ACC112 (cell line): ENCODE results near the gene GRM8.

Source experiments
- H2AFZ ChIP-seq: fragments of 200-600 bp; sonication (generic); one replicate; pipeline ENCODE4 v1.6.0; 2017; ENCODE audit warnings: antibody characterized with exemption, low read length; ENCODE audit not compliant: unreplicated experiment
- H3K27ac ChIP-seq: fragments of 200-600 bp; sonication (generic); 2 replicates; pipeline ENCODE4 v1.5.1; 2014; ENCODE audit warnings: low read depth, mild to moderate bottlenecking, antibody characterized with exemption, low read length, moderate library complexity
- H3K27me3 ChIP-seq: fragments of 200-600 bp; sonication (generic); 2 replicates; pipeline ENCODE4 v1.6.1; 2014; ENCODE audit warnings: mild to moderate bottlenecking, antibody characterized with exemption, low read length, moderate library complexity, mixed read lengths; ENCODE audit not compliant: insufficient read depth
- H3K36me3 ChIP-seq: fragments of 200-600 bp; sonication (generic); 2 replicates; pipeline ENCODE4 v1.6.1; 2016; ENCODE audit warnings: mild to moderate bottlenecking, antibody characterized with exemption, low read length, moderate library complexity, mixed read lengths; ENCODE audit not compliant: insufficient read depth
- H3K4me1 ChIP-seq: fragments of 200-600 bp; sonication (generic); one replicate; pipeline ENCODE4 v1.6.1; 2016; ENCODE audit warnings: low read length, mixed read lengths; ENCODE audit not compliant: insufficient read depth, unreplicated experiment, control insufficient read depth
- H3K4me3 ChIP-seq: fragments of 200-600 bp; sonication (generic); 2 replicates; pipeline ENCODE4 v1.5.1; 2014; ENCODE audit warnings: mild to moderate bottlenecking, low read depth, low read length
- H3K79me2 ChIP-seq: fragments of 200-600 bp; sonication (generic); one replicate; pipeline ENCODE4 v1.6.0; 2016; ENCODE audit warnings: low read length; ENCODE audit not compliant: control insufficient read depth, unreplicated experiment, insufficient read depth

The GRM8 gene

GRCh38 chr7:126792521-126792920 lies 460.2 kb downstream of the GRM8 start:
- no peak overlapping the region for H3K27ac ChIP-seq
- H3K36me3 ChIP-seq, result no peaks in the 10 kb centered on the region
- H3K4me3 ChIP-seq, result no peak overlapping the region
- no peaks in the 10 kb centered on the region for H3K27me3 ChIP-seq
- H3K79me2 ChIP-seq, result no peaks in the 10 kb centered on the region
- no peaks in the 10 kb centered on the region for H3K4me1 ChIP-seq
- H2AFZ ChIP-seq, result no peak overlapping the region

DNA sequence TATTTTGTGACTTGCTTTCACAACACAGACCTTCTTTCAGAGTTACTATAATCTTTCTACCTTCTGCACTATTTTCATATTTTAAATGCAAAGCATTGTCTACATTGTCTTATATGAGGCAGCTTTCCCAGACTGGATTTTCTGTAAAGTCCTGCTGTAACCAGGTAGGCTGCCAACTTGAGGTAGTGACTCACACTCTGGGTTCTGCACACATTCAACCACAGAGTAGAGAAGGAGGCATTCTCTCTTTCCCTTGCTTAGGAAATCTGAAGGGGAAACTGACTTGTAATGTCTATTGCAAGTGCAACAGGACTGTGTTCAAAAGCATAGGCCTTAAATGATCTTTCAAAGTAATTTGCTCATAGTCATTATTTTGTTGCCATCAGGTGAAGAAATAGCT lies 461.4 kb downstream of the GRM8 start:
- Histone ChIP-seq H3K79me2 (no peaks in the 10 kb centered on the region), H3K36me3 (no peaks in the 10 kb centered on the region), H2AFZ (no peak overlapping the region), H3K27ac (no peak overlapping the region), H3K4me3 (no peak overlapping the region), H3K4me1 (no peaks in the 10 kb centered on the region), H3K27me3 (no peaks in the 10 kb centered on the region)

DNA sequence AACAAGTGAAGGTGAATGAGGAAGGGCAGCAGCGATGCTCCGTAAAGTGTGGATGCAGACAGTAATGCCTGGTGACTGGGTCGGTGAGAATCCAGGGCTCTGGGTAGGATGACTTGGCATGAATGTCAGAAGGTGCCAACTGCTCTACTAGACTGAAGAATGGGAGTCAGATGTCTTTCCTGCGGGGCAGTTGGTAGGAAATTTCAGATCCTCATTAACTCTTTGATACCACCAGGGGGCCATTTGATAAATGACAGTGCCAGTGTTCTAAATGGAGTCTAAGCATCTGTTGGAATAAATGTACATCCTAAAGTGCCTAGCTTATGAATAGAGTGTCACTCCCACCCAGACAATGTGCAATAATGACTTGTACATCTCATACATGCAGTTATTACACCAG lies 462.0 kb downstream of the GRM8 start:
- no peak overlapping the region for H3K27ac ChIP-seq
- no peak overlapping the region for H3K4me3 ChIP-seq
- H3K4me1 ChIP-seq, result no peaks in the 10 kb centered on the region
- no peaks in the 10 kb centered on the region for H3K36me3 ChIP-seq
- no peaks in the 10 kb centered on the region for H3K27me3 ChIP-seq
- H3K79me2 ChIP-seq, result no peaks in the 10 kb centered on the region
- no peak overlapping the region for H2AFZ ChIP-seq

- Histone ChIP-seq H3K27me3 (no peaks in the 10 kb centered on the region), H3K79me2 (no peaks in the 10 kb centered on the region), H3K27ac (no peak overlapping the region), H3K4me1 (no peaks in the 10 kb centered on the region), H3K36me3 (no peaks in the 10 kb centered on the region), H2AFZ (no peak overlapping the region), H3K4me3 (no peak overlapping the region)
Measured at GRCh38 chr7:126783613-126784012, 469.1 kb downstream of the GRM8 start.

GRCh38 chr7:126780993-126781392 lies 471.7 kb downstream of the GRM8 start:
- Histone ChIP-seq H3K36me3 (no peaks in the 10 kb centered on the region), H3K4me3 (no peak overlapping the region), H3K79me2 (no peaks in the 10 kb centered on the region), H3K4me1 (no peaks in the 10 kb centered on the region), H3K27me3 (no peaks in the 10 kb centered on the region), H3K27ac (no peak overlapping the region), H2AFZ (no peak overlapping the region)

- Histone ChIP-seq H3K4me1 (no peaks in the 10 kb centered on the region), H2AFZ (no peak overlapping the region), H3K36me3 (no peaks in the 10 kb centered on the region), H3K27me3 (no peaks in the 10 kb centered on the region), H3K27ac (no peak overlapping the region), H3K79me2 (no peaks in the 10 kb centered on the region), H3K4me3 (no peak overlapping the region)
Measured at GRCh38 chr7:126778101-126778500, 474.6 kb downstream of the GRM8 start.

GRCh38 chr7:126776498-126776897 lies 476.2 kb downstream of the GRM8 start:
- Histone ChIP-seq H3K79me2 (no peaks in the 10 kb centered on the region), H3K36me3 (no peaks in the 10 kb centered on the region), H3K27ac (no peak overlapping the region), H3K27me3 (no peaks in the 10 kb centered on the region), H2AFZ (no peak overlapping the region), H3K4me1 (no peaks in the 10 kb centered on the region), H3K4me3 (no peak overlapping the region)

- Histone ChIP-seq H3K79me2 (no peaks in the 10 kb centered on the region), H3K36me3 (no peaks in the 10 kb centered on the region), H3K27me3 (no peaks in the 10 kb centered on the region), H3K4me1 (no peaks in the 10 kb centered on the region), H3K4me3 (no peak overlapping the region), H2AFZ (no peak overlapping the region), H3K27ac (no peak overlapping the region)
Measured at GRCh38 chr7:126774077-126774476, 478.7 kb downstream of the GRM8 start.

- no peaks in the 10 kb centered on the region for H3K27me3 ChIP-seq
- H2AFZ ChIP-seq, result no peak overlapping the region
- H3K36me3 ChIP-seq, result no peaks in the 10 kb centered on the region
- H3K4me1 ChIP-seq, result no peaks in the 10 kb centered on the region
- no peak overlapping the region for H3K4me3 ChIP-seq
- no peak overlapping the region for H3K27ac ChIP-seq
- H3K79me2 ChIP-seq, result no peaks in the 10 kb centered on the region
Measured at GRCh38 chr7:126768836-126769235, 483.9 kb downstream of the GRM8 start.

- no peak overlapping the region for H2AFZ ChIP-seq
- no peaks in the 10 kb centered on the region for H3K4me1 ChIP-seq
- H3K4me3 ChIP-seq, result no peak overlapping the region
- no peaks in the 10 kb centered on the region for H3K27me3 ChIP-seq
- no peaks in the 10 kb centered on the region for H3K36me3 ChIP-seq
- H3K79me2 ChIP-seq, result no peaks in the 10 kb centered on the region
- H3K27ac ChIP-seq, result no peak overlapping the region
Measured at GRCh38 chr7:126760914-126761577, 491.7 kb downstream of the GRM8 start.

- Histone ChIP-seq H3K27ac (no peak overlapping the region), H3K4me3 (no peak overlapping the region), H2AFZ (no peak overlapping the region), H3K36me3 (no peaks in the 10 kb centered on the region), H3K4me1 (no peaks in the 10 kb centered on the region), H3K79me2 (no peaks in the 10 kb centered on the region), H3K27me3 (no peaks in the 10 kb centered on the region)
Measured at GRCh38 chr7:126755381-126755780, 497.4 kb downstream of the GRM8 start.
